ENCODE data around the gene CACNA1A. TPM values are rescaled to one million over a fixed set of nuclear protein-coding genes. Genes with fewer than 3 reads are reported as not detected.
"Not testable (repeated sequence)": the region's sequence is repeated elsewhere in the genome, so short reads cannot be mapped to it uniquely, and the experiment has no call there.

Gene CACNA1A
- total and polyA plus RNA-seq, 3 experiments from 2014 or later: 0.20 to 0.42 TPM; not detected in 1

- not testable (repeated sequence) for H3K4me3 ChIP-seq (ENCODE audit: low read length); DNase-seq; H3K9me3 Mint-ChIP-seq; H3K27me3 ChIP-seq (ENCODE audit: insufficient read depth, low read length, poor library complexity, severe bottlenecking); H3K27ac ChIP-seq (ENCODE audit: low read depth, low read length); H3K36me3 Mint-ChIP-seq; H3K27me3 Mint-ChIP-seq; H3K36me3 ChIP-seq (ENCODE audit: insufficient read depth, low read length); H3K9me3 ChIP-seq (ENCODE audit: low read length)
- Mint-ChIP-seq H3K4me1 (peaks cover 63 to 92% (median 88%) of the 10 kb centered on the region in 3 donors), H3K27ac (peak overlapping the region; percentile 10 to 99 (median 98)), H3K4me3 (peak overlapping the region in 2 of 7 donors; percentile 13 to 24)
- POLR2A ChIA-PET: interaction anchor here (0.7 to 9.0 kb wide), 4 partner anchors 10 to 80 kb away, joined by 3 to 129 read pairs (median 26); partner anchors contain the start of genes IER2 and STX10
- peaks cover 95% of the 10 kb centered on the region for H3K4me1 ChIP-seq (ENCODE audit: insufficient read depth, low read length)
- CTCF ChIA-PET: interaction anchor here (2.3 to 8.4 kb wide), 3 partner anchors 10 to 29 kb away, joined by 9 to 73 read pairs (median 44); no protein-coding TSS in a partner anchor
Measured at GRCh38 chr19:13166151-13166550, 340.1 kb downstream of the CACNA1A start.

- H3K27ac ChIP-seq (ENCODE audit: low read depth, low read length): peak overlapping the region; percentile 92
- ChIA-PET POLR2A (interaction anchor here (0.6 to 9.0 kb wide), 3 partner anchors 9 to 48 kb away, joined by 5 to 129 read pairs (median 39); no protein-coding TSS in a partner anchor), CTCF (interaction anchor here (0.9 to 8.4 kb wide), 4 partner anchors 9 to 29 kb away, joined by 3 to 73 read pairs (median 12); no protein-coding TSS in a partner anchor)
- DNase-seq: no peak
- H3K36me3 ChIP-seq (ENCODE audit: insufficient read depth, low read length): no peaks in the 10 kb centered on the region
- H3K4me1 ChIP-seq (ENCODE audit: insufficient read depth, low read length): peaks cover 95% of the 10 kb centered on the region
- Mint-ChIP-seq H3K36me3 (peaks cover 0 to 2% (median 0%) of the 10 kb centered on the region in 3 donors), H3K27me3 (peaks cover 0 to 3% of the 10 kb centered on the region in 2 donors), H3K4me3 (peak overlapping the region in 4 of 7 donors; percentile 24 to 90 (median 70)), H3K9me3 (no peaks in the 10 kb centered on the region), H3K27ac (peak overlapping the region; percentile 86 to 99 (median 98)), H3K4me1 (peaks cover 63 to 92% (median 88%) of the 10 kb centered on the region in 3 donors)
- H3K27me3 ChIP-seq (ENCODE audit: insufficient read depth, low read length, poor library complexity, severe bottlenecking): no peaks in the 10 kb centered on the region
- peak overlapping the region; percentile 42 for H3K4me3 ChIP-seq (ENCODE audit: low read length)
- no peaks in the 10 kb centered on the region for H3K9me3 ChIP-seq (ENCODE audit: low read length)
Measured at GRCh38 chr19:13165162-13165997, 340.9 kb downstream of the CACNA1A start.

- Histone ChIP-seq H3K9me3 (ENCODE audit: low read length) (no peaks in the 10 kb centered on the region), H3K36me3 (ENCODE audit: insufficient read depth, low read length) (no peaks in the 10 kb centered on the region), H3K4me1 (ENCODE audit: insufficient read depth, low read length) (peaks cover 94% of the 10 kb centered on the region), H3K4me3 (ENCODE audit: low read length) (peak overlapping the region; percentile 42), H3K27me3 (ENCODE audit: insufficient read depth, low read length, poor library complexity, severe bottlenecking) (no peaks in the 10 kb centered on the region), H3K27ac (ENCODE audit: low read depth, low read length) (peak overlapping the region; percentile 92)
- H3K27me3 Mint-ChIP-seq: peaks cover 0 to 3% of the 10 kb centered on the region in 2 donors
- CTCF ChIA-PET: interaction anchor here (0.8 to 8.4 kb wide), 8 partner anchors 9 to 98 kb away, joined by 3 to 73 read pairs (median 6); partner anchors contain the start of genes IER2 and STX10
- peak in 4 of 5 donors; percentile 26 to 64 (median 50) for DNase-seq
- POLR2A ChIA-PET: interaction anchor here (0.6 to 9.0 kb wide), 7 partner anchors 8 to 47 kb away, joined by 3 to 129 read pairs (median 5); partner anchors contain the start of genes IER2 and STX10
- peak overlapping the region; percentile 52 to 91 (median 87) for H3K4me3 Mint-ChIP-seq
- H3K36me3 Mint-ChIP-seq: peaks cover 0 to 2% (median 2%) of the 10 kb centered on the region in 3 donors
- peaks cover 58 to 90% (median 86%) of the 10 kb centered on the region in 3 donors for H3K4me1 Mint-ChIP-seq
- no peaks in the 10 kb centered on the region for H3K9me3 Mint-ChIP-seq
- H3K27ac Mint-ChIP-seq: peak overlapping the region; percentile 86 to 99 (median 97)
Measured at GRCh38 chr19:13164343-13165161, 341.7 kb downstream of the CACNA1A start.

- Histone ChIP-seq H3K27me3 (ENCODE audit: insufficient read depth, low read length, poor library complexity, severe bottlenecking) (no peaks in the 10 kb centered on the region), H3K4me1 (ENCODE audit: insufficient read depth, low read length) (peaks cover 86% of the 10 kb centered on the region), H3K36me3 (ENCODE audit: insufficient read depth, low read length) (no peaks in the 10 kb centered on the region), H3K27ac (ENCODE audit: low read depth, low read length) (peak overlapping the region; percentile 92), H3K4me3 (ENCODE audit: low read length) (peak overlapping the region; percentile 42), H3K9me3 (ENCODE audit: low read length) (no peaks in the 10 kb centered on the region)
- H3K27me3 Mint-ChIP-seq: peaks cover 0 to 6% of the 10 kb centered on the region in 2 donors
- peak overlapping the region; percentile 82 to 91 (median 87) for H3K4me3 Mint-ChIP-seq
- peaks cover 50 to 87% (median 81%) of the 10 kb centered on the region in 3 donors for H3K4me1 Mint-ChIP-seq
- ChIA-PET CTCF (interaction anchor here (0.8 to 8.4 kb wide), 7 partner anchors 8 to 99 kb away, joined by 3 to 73 read pairs (median 10); partner anchors contain the start of genes IER2 and STX10), POLR2A (interaction anchor here (0.8 to 9.0 kb wide), 10 partner anchors 7 to 64 kb away, joined by 3 to 129 read pairs (median 4); partner anchors contain the start of genes IER2, NACC1 and STX10)
- no peaks in the 10 kb centered on the region for H3K9me3 Mint-ChIP-seq
- peaks cover 0 to 2% (median 2%) of the 10 kb centered on the region in 3 donors for H3K36me3 Mint-ChIP-seq
- H3K27ac Mint-ChIP-seq: peak overlapping the region; percentile 94 to 99 (median 98)
- peak in 2 of 5 donors; percentile 20 to 57 for DNase-seq
Measured at GRCh38 chr19:13163609-13164342, 342.5 kb downstream of the CACNA1A start.

GRCh38 chr19:13162724-13163608 lies 343.3 kb downstream of the CACNA1A start:
- peaks cover 55 to 87% (median 83%) of the 10 kb centered on the region in 3 donors for H3K4me1 Mint-ChIP-seq
- ChIA-PET CTCF (interaction anchor here (1.1 to 8.4 kb wide), 7 partner anchors 7 to 32 kb away, joined by 3 to 73 read pairs (median 11); partner anchors contain the start of genes IER2 and STX10), POLR2A (interaction anchor here (0.5 to 9.0 kb wide), 10 partner anchors 7 to 481 kb away, joined by 3 to 129 read pairs (median 4); partner anchors contain the start of gene NACC1)
- peaks cover 0 to 6% of the 10 kb centered on the region in 2 donors for H3K27me3 Mint-ChIP-seq
- Histone ChIP-seq H3K27me3 (ENCODE audit: insufficient read depth, low read length, poor library complexity, severe bottlenecking) (no peaks in the 10 kb centered on the region), H3K27ac (ENCODE audit: low read depth, low read length) (peak overlapping the region; percentile 92), H3K4me1 (ENCODE audit: insufficient read depth, low read length) (peaks cover 85% of the 10 kb centered on the region), H3K4me3 (ENCODE audit: low read length) (peak overlapping the region; percentile 82), H3K36me3 (ENCODE audit: insufficient read depth, low read length) (no peaks in the 10 kb centered on the region), H3K9me3 (ENCODE audit: low read length) (no peaks in the 10 kb centered on the region)
- peak overlapping the region; percentile 94 to 99 (median 97) for H3K27ac Mint-ChIP-seq
- peak; percentile 74 to 87 (median 79) for DNase-seq
- H3K9me3 Mint-ChIP-seq: no peaks in the 10 kb centered on the region
- H3K4me3 Mint-ChIP-seq: peak overlapping the region; percentile 85 to 91 (median 89)
- H3K36me3 Mint-ChIP-seq: peaks cover 0 to 2% (median 2%) of the 10 kb centered on the region in 3 donors

GRCh38 chr19:13160557-13160956 lies 345.7 kb downstream of the CACNA1A start:
- no peak overlapping the region for H3K27ac ChIP-seq (ENCODE audit: low read depth, low read length)
- Mint-ChIP-seq H3K9me3 (no peaks in the 10 kb centered on the region), H3K27me3 (peaks cover 0 to 5% of the 10 kb centered on the region in 2 donors), H3K27ac (peak overlapping the region; percentile 55 to 98 (median 78)), H3K36me3 (peaks cover 0 to 2% (median 2%) of the 10 kb centered on the region in 3 donors), H3K4me1 (peaks cover 57 to 87% (median 81%) of the 10 kb centered on the region in 3 donors), H3K4me3 (peak overlapping the region in 5 of 7 donors; percentile 36 to 59 (median 47))
- ChIA-PET POLR2A (interaction anchor here (0.5 to 5.3 kb wide), 3 partner anchors 8 to 46 kb away, joined by 3 to 39 read pairs (median 5); no protein-coding TSS in a partner anchor), CTCF (interaction anchor here (8.3 kb wide), 1 partner anchor 35 kb away, joined by 55 read pairs; no protein-coding TSS in a partner anchor)
- H3K4me3 ChIP-seq (ENCODE audit: low read length): no peak overlapping the region
- no peaks in the 10 kb centered on the region for H3K27me3 ChIP-seq (ENCODE audit: insufficient read depth, low read length, poor library complexity, severe bottlenecking)
- H3K4me1 ChIP-seq (ENCODE audit: insufficient read depth, low read length): peaks cover 85% of the 10 kb centered on the region
- H3K9me3 ChIP-seq (ENCODE audit: low read length): no peaks in the 10 kb centered on the region
- no peaks in the 10 kb centered on the region for H3K36me3 ChIP-seq (ENCODE audit: insufficient read depth, low read length)
- no peak for DNase-seq
